Measurements from ENCODE around the gene SPTBN4.
"Not testable (repeated sequence)": the region's sequence is repeated elsewhere in the genome, so short reads cannot be mapped to it uniquely, and the experiment has no call there.

The SPTBN4 gene

DNA sequence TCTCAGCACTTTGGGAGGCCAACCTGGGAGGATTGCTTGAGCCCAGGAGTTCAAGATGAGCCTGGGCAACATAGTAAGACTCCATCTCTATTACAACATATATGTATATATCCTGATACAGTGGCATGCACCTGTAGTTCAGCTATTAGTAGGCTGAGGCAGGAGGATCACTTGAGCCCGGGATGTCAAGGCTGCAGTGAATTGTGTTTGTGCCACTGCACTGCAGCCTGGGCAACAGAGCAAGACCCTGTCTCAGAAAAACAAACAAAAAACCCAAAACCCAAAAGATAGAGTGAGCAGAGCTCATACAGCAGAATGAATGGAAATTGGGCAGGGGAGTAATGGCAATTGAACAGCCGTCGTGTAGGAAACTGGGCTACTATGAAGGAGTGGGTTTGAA lies 92.6 kb downstream of the SPTBN4 start:
- Histone ChIP-seq H3K9ac (ENCODE audit: low read length) (no peak overlapping the region), H2AFZ (ENCODE audit: low read length) (no peak overlapping the region), H3K9me2 (replicated peaks; ENCODE audit: insufficient read depth, low read length) (no peaks in the 10 kb centered on the region), H3K9me3 (replicated peaks; ENCODE audit: insufficient read depth, low read length) (no peaks in the 10 kb centered on the region), H4K20me1 (ENCODE audit: insufficient read depth, low read length) (no peaks in the 10 kb centered on the region), H3K4me1 (ENCODE audit: low read length) (no peaks in the 10 kb centered on the region), H3K79me2 (ENCODE audit: low read length) (no peaks in the 10 kb centered on the region), H3K4me3 (ENCODE audit: low read length) (no peak overlapping the region), H3K27ac (ENCODE audit: low read length) (no peak overlapping the region), H3K27me3 (replicated peaks; ENCODE audit: insufficient read depth, low read length) (peaks cover 69% of the 10 kb centered on the region), H3F3A (ENCODE audit: insufficient read depth, low read length) (no peaks in the 10 kb centered on the region), H3K4me2 (ENCODE audit: low read depth, low read length) (no peak overlapping the region), H3K36me3 (replicated peaks; ENCODE audit: insufficient read depth, low read length) (no peaks in the 10 kb centered on the region)
- TF ChIP-seq, protein P1, sequence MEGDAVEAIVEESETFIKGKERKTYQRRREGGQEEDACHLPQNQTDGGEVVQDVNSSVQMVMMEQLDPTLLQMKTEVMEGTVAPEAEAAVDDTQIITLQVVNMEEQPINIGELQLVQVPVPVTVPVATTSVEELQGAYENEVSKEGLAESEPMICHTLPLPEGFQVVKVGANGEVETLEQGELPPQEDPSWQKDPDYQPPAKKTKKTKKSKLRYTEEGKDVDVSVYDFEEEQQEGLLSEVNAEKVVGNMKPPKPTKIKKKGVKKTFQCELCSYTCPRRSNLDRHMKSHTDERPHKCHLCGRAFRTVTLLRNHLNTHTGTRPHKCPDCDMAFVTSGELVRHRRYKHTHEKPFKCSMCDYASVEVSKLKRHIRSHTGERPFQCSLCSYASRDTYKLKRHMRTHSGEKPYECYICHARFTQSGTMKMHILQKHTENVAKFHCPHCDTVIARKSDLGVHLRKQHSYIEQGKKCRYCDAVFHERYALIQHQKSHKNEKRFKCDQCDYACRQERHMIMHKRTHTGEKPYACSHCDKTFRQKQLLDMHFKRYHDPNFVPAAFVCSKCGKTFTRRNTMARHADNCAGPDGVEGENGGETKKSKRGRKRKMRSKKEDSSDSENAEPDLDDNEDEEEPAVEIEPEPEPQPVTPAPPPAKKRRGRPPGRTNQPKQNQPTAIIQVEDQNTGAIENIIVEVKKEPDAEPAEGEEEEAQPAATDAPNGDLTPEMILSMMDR (IDR thresholded peaks at IDR 0.05; ENCODE audit: low read length): no peak
- TF ChIP-seq EZH2phosphoT487 (IDR thresholded peaks at IDR 0.05; ENCODE audit: low read length) (no peak), EZH2 (optimal IDR thresholded peaks at IDR 0.05; ENCODE audit: low read depth, low read length) (no peak)
- DNase-seq: no peak

GRCh38 chr19:40560092-40560507 lies 93.3 kb downstream of the SPTBN4 start:
- no peaks in the 10 kb centered on the region for H3K4me1 ChIP-seq (ENCODE audit: low read length)
- TF ChIP-seq EZH2 (optimal IDR thresholded peaks at IDR 0.05; ENCODE audit: low read depth, low read length) (no peak), EZH2phosphoT487 (IDR thresholded peaks at IDR 0.05; ENCODE audit: low read length) (no peak)
- TF ChIP-seq, protein P1 (IDR thresholded peaks at IDR 0.05; ENCODE audit: low read length): no peak
- H3K9me3 ChIP-seq (replicated peaks; ENCODE audit: insufficient read depth, low read length): no peaks in the 10 kb centered on the region
- H3K27ac ChIP-seq (ENCODE audit: low read length): no peak overlapping the region
- H3K79me2 ChIP-seq (ENCODE audit: low read length): no peaks in the 10 kb centered on the region
- H3K4me2 ChIP-seq (ENCODE audit: low read depth, low read length): no peak overlapping the region
- no peak overlapping the region for H3K4me3 ChIP-seq (ENCODE audit: low read length)
- no peak overlapping the region for H3K9ac ChIP-seq (ENCODE audit: low read length)
- no peaks in the 10 kb centered on the region for H3K9me2 ChIP-seq (replicated peaks; ENCODE audit: insufficient read depth, low read length)
- DNase-seq: no peak
- no peaks in the 10 kb centered on the region for H3K36me3 ChIP-seq (replicated peaks; ENCODE audit: insufficient read depth, low read length)
- H2AFZ ChIP-seq (ENCODE audit: low read length): no peak overlapping the region
- peaks cover 69% of the 10 kb centered on the region for H3K27me3 ChIP-seq (replicated peaks; ENCODE audit: insufficient read depth, low read length)
- H3F3A ChIP-seq (ENCODE audit: insufficient read depth, low read length): no peaks in the 10 kb centered on the region
- no peaks in the 10 kb centered on the region for H4K20me1 ChIP-seq (ENCODE audit: insufficient read depth, low read length)

DNA sequence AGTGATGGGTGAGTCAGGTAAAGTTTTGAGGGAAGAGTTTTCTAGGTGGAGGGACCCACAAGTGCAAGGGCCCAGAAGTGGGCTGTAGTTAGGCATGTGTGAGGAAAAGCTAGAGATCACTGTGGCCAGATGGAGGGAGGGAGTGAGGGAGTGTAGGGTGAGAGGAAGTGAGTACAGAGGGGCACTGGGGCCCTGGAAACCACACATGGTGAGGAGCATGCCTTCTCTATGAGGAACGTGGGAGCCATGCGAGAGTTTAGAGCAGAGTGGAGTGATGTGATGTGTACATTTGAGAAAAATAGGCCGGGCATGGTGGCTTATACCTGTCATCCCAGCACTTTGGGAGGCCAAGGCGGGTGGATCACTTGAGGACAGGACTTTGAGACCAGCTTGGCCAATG lies 95.1 kb downstream of the SPTBN4 start:
- Histone ChIP-seq H3K36me3 (replicated peaks; ENCODE audit: insufficient read depth, low read length) (no peaks in the 10 kb centered on the region), H3K9me2 (replicated peaks; ENCODE audit: insufficient read depth, low read length) (no peaks in the 10 kb centered on the region), H3K4me1 (ENCODE audit: low read length) (no peaks in the 10 kb centered on the region), H3K27me3 (replicated peaks; ENCODE audit: insufficient read depth, low read length) (peaks cover 74% of the 10 kb centered on the region), H3K4me2 (ENCODE audit: low read depth, low read length) (no peak overlapping the region), H3K27ac (ENCODE audit: low read length) (no peak overlapping the region), H3K4me3 (ENCODE audit: low read length) (no peak overlapping the region), H3K9ac (ENCODE audit: low read length) (no peak overlapping the region), H3F3A (ENCODE audit: insufficient read depth, low read length) (no peaks in the 10 kb centered on the region), H4K20me1 (ENCODE audit: insufficient read depth, low read length) (no peaks in the 10 kb centered on the region), H3K79me2 (ENCODE audit: low read length) (no peaks in the 10 kb centered on the region), H3K9me3 (replicated peaks; ENCODE audit: insufficient read depth, low read length) (no peaks in the 10 kb centered on the region), H2AFZ (ENCODE audit: low read length) (no peak overlapping the region)
- TF ChIP-seq EZH2phosphoT487 (IDR thresholded peaks at IDR 0.05; ENCODE audit: low read length) (no peak), EZH2 (optimal IDR thresholded peaks at IDR 0.05; ENCODE audit: low read depth, low read length) (no peak)
- TF ChIP-seq, protein P1 (IDR thresholded peaks at IDR 0.05; ENCODE audit: low read length): no peak
- DNase-seq: no peak

DNA sequence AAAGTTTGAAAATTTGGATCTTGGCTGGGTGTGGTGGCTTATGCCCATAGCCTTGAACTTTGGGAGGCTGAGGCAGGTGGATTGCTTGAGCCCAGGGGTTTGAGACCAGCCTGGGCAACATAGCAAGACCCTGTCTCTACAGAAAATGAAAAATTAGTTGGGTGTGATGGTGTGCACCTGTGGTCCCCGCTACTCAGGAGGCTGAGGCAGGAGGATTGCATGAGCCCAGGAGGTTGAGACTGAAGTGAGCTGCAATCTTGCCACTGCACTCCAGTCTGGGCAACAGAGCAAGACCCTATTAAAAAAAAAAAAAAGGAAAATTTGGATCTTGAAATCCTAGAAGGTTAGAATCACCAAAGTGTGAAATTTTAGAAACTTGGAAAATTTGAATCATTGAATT lies 97.7 kb downstream of the SPTBN4 start:
- H3K9me3 ChIP-seq (replicated peaks; ENCODE audit: insufficient read depth, low read length); H4K20me1 ChIP-seq (ENCODE audit: insufficient read depth, low read length); DNase-seq; H3K9ac ChIP-seq (ENCODE audit: low read length); H3K4me1 ChIP-seq (ENCODE audit: low read length); H3K79me2 ChIP-seq (ENCODE audit: low read length); H3K36me3 ChIP-seq (replicated peaks; ENCODE audit: insufficient read depth, low read length); H3K4me2 ChIP-seq (ENCODE audit: low read depth, low read length); H2AFZ ChIP-seq (ENCODE audit: low read length); H3F3A ChIP-seq (ENCODE audit: insufficient read depth, low read length); H3K9me2 ChIP-seq (replicated peaks; ENCODE audit: insufficient read depth, low read length); H3K4me3 ChIP-seq (ENCODE audit: low read length); H3K27ac ChIP-seq (ENCODE audit: low read length): not testable (repeated sequence)
- H3K27me3 ChIP-seq (replicated peaks; ENCODE audit: insufficient read depth, low read length): peaks cover 86% of the 10 kb centered on the region

Data from MM.1S (cell line).